GM23248 (cell line): ENCODE measurements around the gene CNR2.

Experiments
- EZH2 ChIP-seq: fragments of 200-600 bp; sonication (generic); IDR thresholded peaks from 2 replicates; pipeline ENCODE4 v1.6.1; 2018; ENCODE audit warnings: antibody characterized with exemption, mild to moderate bottlenecking; ENCODE audit not compliant: insufficient read depth, poor library complexity, severe bottlenecking
- EZH2phosphoT487 ChIP-seq: fragments of 200-600 bp; sonication (generic); IDR thresholded peaks from 2 replicates; pipeline ENCODE4 v1.6.1; 2018; ENCODE audit warnings: antibody characterized with exemption, moderate library complexity, mild to moderate bottlenecking, low read depth; ENCODE audit not compliant: insufficient read depth

GRCh38 chr1:23867542-23867894 is 45.6 kb downstream of the CNR2 start:
- no peak for TF ChIP-seq EZH2
- no peak for TF ChIP-seq EZH2phosphoT487
